ENCODE data around the gene KRTAP10-6.

DNA sequence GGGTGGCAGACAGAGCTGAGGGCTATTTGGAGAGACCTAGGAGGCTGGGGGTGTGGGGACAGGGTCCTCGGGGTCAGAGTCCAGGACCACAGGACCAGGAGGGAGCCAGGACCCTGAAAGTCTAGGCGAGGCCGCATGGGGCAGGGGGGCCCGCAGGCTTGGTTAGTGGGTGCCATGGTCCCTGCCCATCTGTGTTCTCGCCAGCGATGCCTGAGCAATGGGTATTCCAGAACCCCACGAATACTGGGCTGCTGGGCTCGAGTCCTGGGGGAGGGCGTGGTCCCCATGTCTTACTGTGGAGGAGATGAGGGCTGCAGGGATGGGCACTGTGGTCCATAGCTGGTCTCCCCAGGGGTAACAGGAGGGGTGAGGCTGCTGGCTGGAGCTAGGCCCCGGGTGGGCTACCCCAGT is 2.0 kb downstream of the KRTAP10-6 start:
- TF ChIP-seq POLR2A (IDR thresholded peaks at IDR 0.05; ENCODE audit: extremely low read depth, insufficient read length) (no peak), MYC (IDR thresholded peaks at IDR 0.05; ENCODE audit: low read depth, low read length) (no peak)
- TF ChIP-seq, protein P1, sequence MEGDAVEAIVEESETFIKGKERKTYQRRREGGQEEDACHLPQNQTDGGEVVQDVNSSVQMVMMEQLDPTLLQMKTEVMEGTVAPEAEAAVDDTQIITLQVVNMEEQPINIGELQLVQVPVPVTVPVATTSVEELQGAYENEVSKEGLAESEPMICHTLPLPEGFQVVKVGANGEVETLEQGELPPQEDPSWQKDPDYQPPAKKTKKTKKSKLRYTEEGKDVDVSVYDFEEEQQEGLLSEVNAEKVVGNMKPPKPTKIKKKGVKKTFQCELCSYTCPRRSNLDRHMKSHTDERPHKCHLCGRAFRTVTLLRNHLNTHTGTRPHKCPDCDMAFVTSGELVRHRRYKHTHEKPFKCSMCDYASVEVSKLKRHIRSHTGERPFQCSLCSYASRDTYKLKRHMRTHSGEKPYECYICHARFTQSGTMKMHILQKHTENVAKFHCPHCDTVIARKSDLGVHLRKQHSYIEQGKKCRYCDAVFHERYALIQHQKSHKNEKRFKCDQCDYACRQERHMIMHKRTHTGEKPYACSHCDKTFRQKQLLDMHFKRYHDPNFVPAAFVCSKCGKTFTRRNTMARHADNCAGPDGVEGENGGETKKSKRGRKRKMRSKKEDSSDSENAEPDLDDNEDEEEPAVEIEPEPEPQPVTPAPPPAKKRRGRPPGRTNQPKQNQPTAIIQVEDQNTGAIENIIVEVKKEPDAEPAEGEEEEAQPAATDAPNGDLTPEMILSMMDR (IDR thresholded peaks at IDR 0.05; ENCODE audit: low read depth, low read length): no peak
- TF ChIP-seq, protein P2, sequence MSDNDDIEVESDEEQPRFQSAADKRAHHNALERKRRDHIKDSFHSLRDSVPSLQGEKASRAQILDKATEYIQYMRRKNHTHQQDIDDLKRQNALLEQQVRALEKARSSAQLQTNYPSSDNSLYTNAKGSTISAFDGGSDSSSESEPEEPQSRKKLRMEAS (IDR thresholded peaks at IDR 0.05; ENCODE audit: low read depth, low read length): no peak

Data from NB4 (cell line).